Type B pancreatic cell (in vitro differentiated cells): ENCODE measurements around the gene RHOB. TPM values are rescaled to one million over a fixed set of nuclear protein-coding genes. Genes with fewer than 3 reads are reported as not detected.

Experiments
- DNase-seq: peaks from one replicate; pipeline ENCODE4 v3.0.0; 2021; ENCODE audit warnings: mixed read lengths; ENCODE audit not compliant: unreplicated experiment; ENCODE audit errors: extremely low spot score
- H3K27ac Mint-ChIP-seq: 2 replicates; pipeline ENCODE4 v1.8.0; 2021; ENCODE audit warnings: mild to moderate bottlenecking, mixed read lengths
- H3K27me3 Mint-ChIP-seq: 2 replicates; pipeline ENCODE4 v1.8.0; 2021; ENCODE audit warnings: mixed read lengths
- H3K36me3 Mint-ChIP-seq: 2 replicates; pipeline ENCODE4 v1.8.0; 2021; ENCODE audit warnings: mixed read lengths
- H3K4me1 Mint-ChIP-seq: one replicate; pipeline ENCODE4 v1.8.0; 2021; ENCODE audit warnings: mixed read lengths; ENCODE audit not compliant: unreplicated experiment
- H3K4me3 Mint-ChIP-seq: 2 replicates; pipeline ENCODE4 v1.8.0; 2021; ENCODE audit warnings: mild to moderate bottlenecking, mixed read lengths
- H3K9me3 Mint-ChIP-seq: 2 replicates; pipeline ENCODE4 v1.8.0; 2021; ENCODE audit warnings: mixed read lengths
- CTCF ChIP-seq: fragments of 200-600 bp; sonication (generic); conservative IDR thresholded peaks from 2 replicates; pipeline ENCODE4 v1.5.0; 2021; ENCODE audit warnings: antibody characterized with exemption, mild to moderate bottlenecking
- total RNA-seq: library from RNA; stranded (reverse); gene quantifications from 2 replicates; pipeline ENCODE4 v1.2.1, GENCODE V29; 2021; ENCODE audit warnings: low replicate concordance

The RHOB gene
- total RNA-seq, 1 donor from 2014 or later: 82.8 TPM

- Mint-ChIP-seq H3K4me1 (no peaks in the 10 kb centered on the region), H3K27me3 (peaks cover 20% of the 10 kb centered on the region), H3K27ac (no peak overlapping the region), H3K9me3 (no peaks in the 10 kb centered on the region), H3K4me3 (no peak overlapping the region), H3K36me3 (no peaks in the 10 kb centered on the region)
- TF ChIP-seq CTCF: no peak
- DNase-seq: no peak
Measured at GRCh38 chr2:20431301-20431698, 15.6 kb upstream of the RHOB start.

- Mint-ChIP-seq H3K9me3 (no peaks in the 10 kb centered on the region), H3K4me1 (no peaks in the 10 kb centered on the region), H3K36me3 (no peaks in the 10 kb centered on the region), H3K27ac (no peak overlapping the region), H3K27me3 (peaks cover 20% of the 10 kb centered on the region), H3K4me3 (no peak overlapping the region)
- no peak for TF ChIP-seq CTCF
- no peak for DNase-seq
Measured at GRCh38 chr2:20431772-20432171, 15.1 kb upstream of the RHOB start.

GRCh38 chr2:20432714-20433113 lies 14.2 kb upstream of the RHOB start:
- TF ChIP-seq CTCF: no peak

GRCh38 chr2:20433249-20433648 lies 13.6 kb upstream of the RHOB start:
- Mint-ChIP-seq H3K36me3 (no peaks in the 10 kb centered on the region), H3K4me1 (no peaks in the 10 kb centered on the region), H3K4me3 (no peak overlapping the region), H3K9me3 (no peaks in the 10 kb centered on the region), H3K27ac (no peak overlapping the region), H3K27me3 (peaks cover 22% of the 10 kb centered on the region)
- DNase-seq: no peak
- TF ChIP-seq CTCF: no peak

More at GRCh38 chr2:20432714-20433113, 14.2 kb upstream of the RHOB start:
- H3K9me3 Mint-ChIP-seq: no peaks in the 10 kb centered on the region
- H3K27me3 Mint-ChIP-seq: peaks cover 20% of the 10 kb centered on the region
- H3K4me1 Mint-ChIP-seq: no peaks in the 10 kb centered on the region
- H3K36me3 Mint-ChIP-seq: no peaks in the 10 kb centered on the region
- H3K27ac Mint-ChIP-seq: no peak overlapping the region
- DNase-seq: no peak
- no peak overlapping the region for H3K4me3 Mint-ChIP-seq

- H3K4me1 Mint-ChIP-seq: no peaks in the 10 kb centered on the region
- H3K36me3 Mint-ChIP-seq: no peaks in the 10 kb centered on the region
- H3K9me3 Mint-ChIP-seq: no peaks in the 10 kb centered on the region
- H3K4me3 Mint-ChIP-seq: no peak overlapping the region
- no peak overlapping the region for H3K27ac Mint-ChIP-seq
- no peak for TF ChIP-seq CTCF
- H3K27me3 Mint-ChIP-seq: peaks cover 28% of the 10 kb centered on the region
- DNase-seq: no peak
Measured at GRCh38 chr2:20433946-20434553, 12.8 kb upstream of the RHOB start.
